Suppressor macrophage treated with lipopolysaccharide for 1 hour (primary cell): ENCODE results near the gene GTF2I.
"Not testable (repeated sequence)": the region's sequence is repeated elsewhere in the genome, so short reads cannot be mapped to it uniquely, and the experiment has no call there.

ENCODE experiments used
- DNase-seq, 3 donors: peaks; one replicate each; pipeline ENCODE4 v3.0.0-alpha.2; 2020 to 2022

GTF2I gene

DNA sequence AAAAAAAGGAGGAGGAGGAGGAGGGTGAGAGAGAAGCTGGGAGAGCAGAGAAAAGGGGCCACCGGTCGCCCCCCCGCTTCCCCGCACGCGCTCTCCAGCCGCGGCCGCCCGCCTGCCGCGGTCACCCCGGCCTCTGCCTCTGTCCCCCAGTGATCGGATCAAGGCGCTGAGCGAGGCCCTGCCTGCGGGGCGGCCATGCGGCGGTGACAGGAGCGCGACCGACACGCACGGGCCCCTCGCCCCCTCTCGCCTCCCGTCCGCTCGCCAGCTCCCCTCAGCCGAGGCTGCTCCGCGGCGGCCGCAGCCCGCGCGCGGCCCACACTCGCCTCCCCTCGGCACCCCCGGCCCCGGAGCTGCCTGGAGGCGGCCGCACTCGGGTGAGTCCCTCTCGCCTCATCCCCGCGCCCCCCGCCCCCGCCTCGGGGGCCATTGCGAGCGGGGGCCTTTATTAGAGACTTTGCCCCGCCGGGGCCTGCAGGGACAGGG, at the start of gene GTF2I:
Gene GTF2I, plus strand, starts transcription at position 27 of the 486 bp plus-strand sequence. CDS start 31,411 bp downstream, outside the sequence.
- DNase-seq: peak in 1 of 3 donors; percentile 73

DNA sequence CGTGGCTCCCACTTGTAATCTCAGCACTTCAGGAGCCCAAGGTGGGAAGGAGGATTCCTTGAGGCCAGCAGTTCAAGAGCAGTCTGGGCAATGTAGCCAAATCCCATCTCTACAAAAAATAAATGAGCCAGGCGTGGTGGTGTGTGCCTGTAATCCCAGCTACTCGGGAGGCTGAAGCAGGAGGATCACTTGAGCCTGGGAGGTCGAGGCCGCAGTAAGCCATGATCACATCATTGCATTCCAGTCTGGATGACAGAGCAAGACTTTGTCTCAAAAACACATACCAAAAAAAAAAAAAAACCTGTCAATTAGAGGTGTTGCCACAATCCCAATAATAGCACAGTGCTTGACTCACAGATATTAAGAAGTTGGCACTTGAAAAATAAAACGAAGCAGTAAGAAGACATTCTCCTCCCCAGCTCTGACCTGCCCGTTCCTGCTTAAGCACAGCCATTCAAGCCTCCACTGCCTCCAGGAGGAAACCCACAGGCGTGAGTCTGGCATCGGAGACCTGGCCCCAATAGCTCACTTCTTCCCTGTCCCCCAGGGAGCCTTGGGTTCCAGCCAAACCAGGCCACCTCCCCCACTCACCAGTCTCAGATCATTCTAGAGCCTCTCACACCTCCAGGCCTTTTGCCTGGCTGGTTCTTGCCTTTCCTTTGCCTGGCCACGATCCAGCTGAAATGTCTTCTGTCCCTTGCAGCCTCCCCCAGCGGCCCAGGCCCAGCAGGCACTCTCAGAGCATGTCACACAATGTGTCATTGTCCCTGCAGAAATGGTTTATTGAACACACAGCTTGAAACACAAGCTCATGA, 45.3 kb upstream of the GTF2I start:
- DNase-seq: no peak

DNA sequence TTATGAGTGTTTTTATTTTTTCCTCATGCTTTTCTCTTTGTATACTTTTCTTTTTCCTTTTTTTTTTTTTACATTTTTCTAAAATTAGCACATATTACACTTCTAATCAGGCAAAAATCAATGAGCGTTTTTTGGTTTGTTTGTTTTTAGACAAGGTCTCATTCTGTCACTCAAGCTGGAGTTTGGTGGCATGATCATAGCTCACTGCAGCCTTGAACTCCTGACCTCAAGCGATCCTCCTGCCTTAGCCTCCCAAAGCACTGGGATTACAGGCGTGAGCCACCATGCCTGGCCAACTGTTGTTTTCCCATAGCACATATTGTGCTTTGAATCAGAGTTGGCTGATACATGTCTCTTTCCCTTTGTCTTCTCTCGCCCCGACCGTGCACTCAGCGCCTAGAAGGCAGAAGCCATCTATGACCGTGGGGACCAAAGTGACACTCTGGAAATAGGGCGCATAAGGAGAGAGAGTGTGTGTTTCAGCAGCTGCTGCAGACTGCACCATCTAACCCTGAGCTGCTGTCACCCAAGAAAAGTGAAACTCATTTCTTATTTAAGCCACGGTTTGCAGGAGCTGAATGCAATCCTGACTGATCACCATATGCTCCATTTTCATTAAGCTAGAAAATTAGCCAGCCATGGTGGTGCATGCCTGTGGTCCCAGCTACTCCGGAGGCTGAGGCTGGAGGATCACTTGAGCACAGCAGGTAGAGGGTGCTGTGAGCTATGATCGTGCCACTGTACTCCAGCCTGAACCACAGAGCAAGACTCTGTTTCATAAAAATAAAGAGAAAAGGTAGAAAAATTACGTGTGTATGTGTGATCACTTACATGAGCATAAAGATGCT, 41.4 kb upstream of the GTF2I start:
- no peak for DNase-seq

DNA sequence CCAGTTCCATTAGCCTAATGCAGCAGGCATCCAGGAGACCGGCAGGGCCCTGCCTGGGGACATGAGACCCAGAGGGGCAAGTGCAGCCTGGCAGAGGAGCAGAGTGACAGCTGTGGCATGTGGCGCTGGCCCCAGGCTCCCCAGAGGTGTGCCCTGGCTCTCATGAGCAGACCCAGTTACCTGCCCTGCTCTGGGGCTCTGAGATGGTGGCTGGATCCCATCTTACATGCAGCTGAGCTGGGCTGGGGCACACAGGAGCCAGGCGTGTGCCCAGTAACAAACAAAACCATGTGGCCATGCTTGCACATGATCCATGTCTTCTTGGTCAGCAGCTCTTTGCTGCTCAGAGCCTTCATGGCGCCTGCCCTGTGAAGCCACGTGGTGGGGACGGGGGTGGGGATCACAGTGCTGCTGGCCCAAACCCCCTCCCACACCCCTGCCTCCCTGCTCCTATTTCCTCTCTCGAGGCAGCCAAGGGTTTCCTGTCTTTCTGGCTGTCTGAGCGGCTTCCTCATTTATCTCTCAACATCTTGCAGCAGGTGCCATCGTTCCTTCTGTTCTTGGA, 40.3 kb upstream of the GTF2I start:
- peak; percentile 70 to 87 (median 73) for DNase-seq

DNA sequence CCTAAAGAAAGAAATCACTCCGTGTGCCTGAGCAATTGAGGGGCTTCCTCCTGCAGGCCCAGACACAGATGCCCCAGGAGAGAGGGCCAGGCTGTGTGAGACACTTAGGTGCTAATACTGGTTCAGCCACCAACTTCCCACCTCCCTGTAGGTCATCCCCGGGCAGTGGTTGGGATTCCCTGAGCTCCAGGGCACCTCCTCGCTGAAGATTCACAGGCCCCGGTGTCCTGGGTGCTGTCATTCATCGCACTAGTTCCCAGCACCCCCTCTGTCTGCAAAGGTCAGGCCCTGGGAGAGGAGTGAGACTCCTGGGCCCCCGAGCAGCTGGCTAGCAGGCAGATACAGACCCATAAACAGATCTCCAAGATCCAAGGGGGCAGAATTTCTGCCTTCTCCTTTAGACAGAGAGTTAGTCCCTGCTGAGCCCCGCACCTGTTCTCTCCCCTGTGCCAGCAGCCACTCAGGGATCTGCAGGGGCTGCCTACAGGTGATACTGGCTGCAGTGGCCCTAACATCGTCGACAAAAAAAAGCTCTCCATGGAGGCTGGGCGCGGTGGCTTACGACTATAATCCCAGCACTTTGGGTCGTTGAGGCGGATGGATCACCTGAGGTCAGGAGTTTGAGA, 38.2 kb upstream of the GTF2I start:
- DNase-seq: no peak

DNA sequence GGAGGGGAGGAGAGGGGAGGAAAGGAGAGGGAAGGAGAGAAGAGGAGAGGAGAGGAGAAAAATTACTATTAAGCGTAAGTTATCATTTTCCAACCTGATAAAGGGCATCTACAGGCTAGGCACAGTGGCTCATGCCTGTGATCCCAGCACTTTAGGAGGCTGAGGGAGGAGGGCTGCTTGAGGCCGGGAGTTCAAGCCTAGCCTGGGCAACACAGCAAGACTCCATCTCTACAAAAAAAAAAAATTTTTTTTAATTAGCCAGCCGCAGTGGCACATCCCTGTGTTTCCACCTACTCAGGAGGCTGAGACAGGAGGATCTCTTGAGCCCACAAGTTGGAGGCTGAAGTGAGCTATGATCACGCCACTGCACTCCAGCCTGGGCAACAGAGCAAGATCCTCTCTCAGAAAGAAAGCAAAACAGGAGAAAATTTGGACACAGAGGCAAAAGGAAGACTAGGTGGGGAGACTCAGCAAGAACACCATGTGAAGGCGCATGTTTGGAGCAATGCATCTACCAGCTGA, 35.2 kb upstream of the GTF2I start:
- no peak for DNase-seq

DNA sequence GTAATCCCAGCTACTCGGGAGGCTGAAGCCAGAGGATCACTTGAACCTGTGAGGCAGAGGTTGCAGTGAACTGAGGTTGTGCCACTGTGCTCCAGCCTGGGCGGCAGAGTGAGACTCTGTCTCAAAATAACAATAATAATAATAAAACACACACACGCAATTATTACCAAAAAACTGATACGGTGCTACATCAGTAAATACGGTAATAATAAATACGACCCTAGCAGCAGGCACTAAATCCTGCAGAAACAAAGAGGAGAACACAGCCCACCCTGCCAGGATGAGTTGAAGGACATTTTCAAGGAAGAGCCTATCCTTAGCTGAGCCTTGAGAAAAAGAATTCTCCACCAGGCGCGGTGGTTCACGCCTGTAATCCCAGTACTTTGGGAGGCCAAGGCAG, 34.4 kb upstream of the GTF2I start:
- DNase-seq: no peak

DNA sequence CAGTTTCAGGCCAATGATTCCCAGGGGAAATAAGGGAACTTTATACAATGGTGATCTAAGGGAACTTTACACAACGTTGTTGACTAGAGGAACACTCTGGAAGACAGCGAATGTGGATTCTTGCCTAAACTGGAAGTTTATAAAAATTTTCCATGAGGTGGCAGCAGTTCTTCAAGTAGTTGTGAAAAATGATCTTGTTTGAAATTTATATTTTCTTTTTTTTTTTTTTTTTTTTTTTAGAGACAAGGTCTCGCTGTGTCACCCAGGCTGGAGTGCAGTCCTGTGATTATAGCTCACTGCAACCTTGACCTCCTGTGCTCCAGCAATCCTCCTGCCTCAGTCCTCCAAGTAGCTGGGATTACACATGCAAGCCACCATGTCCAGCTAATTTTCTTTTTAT, 32.1 kb upstream of the GTF2I start:
- DNase-seq: peak; percentile 74 to 92 (median 88)

DNA sequence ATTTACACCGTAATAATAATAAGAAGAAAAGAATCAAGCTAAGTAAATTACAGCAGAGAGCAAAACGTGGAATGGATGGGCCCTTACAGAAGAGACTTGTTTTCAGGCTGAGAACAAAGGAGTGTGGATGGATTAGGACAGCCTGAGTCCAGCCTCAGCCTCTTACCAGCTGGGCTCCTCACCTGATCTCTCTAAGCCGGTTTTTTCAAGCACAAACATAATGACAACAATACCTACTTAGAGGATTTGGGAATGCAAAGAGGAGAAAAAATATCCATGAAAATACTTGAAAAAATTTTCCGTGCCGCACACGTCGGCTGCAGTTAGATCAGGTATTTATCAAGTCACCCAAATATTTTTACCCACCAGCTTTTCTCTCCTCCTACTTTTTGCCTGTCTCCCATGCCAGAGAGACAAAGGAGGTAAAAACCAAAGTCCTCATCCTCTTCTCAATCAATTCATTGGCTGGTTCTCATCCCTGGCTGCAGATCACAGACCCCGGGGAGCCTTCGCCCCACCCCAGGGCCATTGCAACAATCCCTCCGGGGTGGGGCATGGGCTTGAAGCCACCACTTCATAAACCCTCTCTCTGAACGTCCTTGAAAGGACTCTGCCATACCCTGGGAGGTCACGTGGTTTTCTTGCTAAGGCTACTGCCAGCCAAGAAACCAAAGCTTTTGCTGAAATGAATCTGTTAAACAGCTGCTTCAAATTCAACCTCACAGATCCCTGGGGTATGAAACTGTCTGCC, 29.7 kb upstream of the GTF2I start:
- DNase-seq: no peak

DNA sequence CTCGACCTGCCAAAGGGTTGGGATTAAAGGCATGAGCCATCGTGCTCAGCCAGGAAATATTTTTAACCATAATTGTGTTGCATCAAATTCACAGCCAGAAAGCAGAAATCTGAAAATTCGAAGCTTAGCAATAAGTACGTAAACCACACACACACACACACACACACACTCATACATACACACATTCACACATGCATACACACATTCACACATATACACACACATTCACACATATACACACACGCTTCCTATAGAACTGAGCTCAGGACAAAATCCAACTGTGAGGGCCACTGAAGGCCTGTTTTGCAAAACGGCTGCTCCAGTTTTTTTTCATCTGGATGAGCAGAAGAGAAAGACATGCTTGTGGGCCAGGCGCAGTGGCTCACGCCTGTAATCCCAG, 25.0 kb upstream of the GTF2I start:
- peak in 1 of 3 donors; percentile 7 for DNase-seq

DNA sequence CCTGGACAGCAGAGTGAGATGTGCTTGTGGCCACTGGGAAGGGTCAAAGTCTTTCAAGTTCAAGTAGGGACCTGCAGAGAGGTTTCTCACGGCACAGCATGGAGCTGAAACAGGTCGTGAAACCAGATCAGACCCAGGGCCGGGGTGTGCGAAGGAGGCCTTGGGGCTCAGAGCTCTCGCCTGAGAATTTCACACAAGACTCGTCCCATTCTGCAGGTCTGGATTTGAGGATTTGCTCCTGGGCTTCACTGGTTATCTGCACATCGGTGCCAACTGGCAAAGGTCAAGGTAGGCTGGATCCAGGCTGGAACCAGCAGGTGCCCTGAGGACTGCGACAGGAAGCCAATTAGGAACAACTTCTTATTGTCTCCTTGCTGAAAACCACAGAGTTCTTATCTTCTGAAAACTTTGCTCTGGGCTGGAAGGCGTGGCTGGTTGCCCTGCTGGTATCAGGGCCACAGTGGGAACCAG, 24.0 kb upstream of the GTF2I start:
- peak in 1 of 3 donors; percentile 1 for DNase-seq

DNA sequence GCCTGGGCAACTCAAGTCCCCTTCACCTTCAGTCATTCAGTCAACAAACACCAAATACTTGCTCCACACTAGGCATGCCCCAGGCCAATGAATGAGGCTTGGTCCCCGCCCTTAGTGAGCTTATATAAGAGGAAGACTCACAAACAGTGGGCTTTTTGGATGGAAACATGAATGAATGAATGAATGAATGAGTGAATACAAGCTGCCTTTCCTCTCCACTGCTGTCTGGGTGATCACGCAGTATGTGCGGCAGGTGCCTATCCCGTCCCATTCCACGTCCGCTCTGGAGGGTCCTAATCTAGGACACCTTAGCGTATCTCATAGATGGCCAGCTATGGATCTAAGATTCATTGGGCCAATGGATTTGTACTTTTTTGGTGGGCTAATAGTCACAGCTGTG, 19.8 kb upstream of the GTF2I start:
- no peak for DNase-seq

DNA sequence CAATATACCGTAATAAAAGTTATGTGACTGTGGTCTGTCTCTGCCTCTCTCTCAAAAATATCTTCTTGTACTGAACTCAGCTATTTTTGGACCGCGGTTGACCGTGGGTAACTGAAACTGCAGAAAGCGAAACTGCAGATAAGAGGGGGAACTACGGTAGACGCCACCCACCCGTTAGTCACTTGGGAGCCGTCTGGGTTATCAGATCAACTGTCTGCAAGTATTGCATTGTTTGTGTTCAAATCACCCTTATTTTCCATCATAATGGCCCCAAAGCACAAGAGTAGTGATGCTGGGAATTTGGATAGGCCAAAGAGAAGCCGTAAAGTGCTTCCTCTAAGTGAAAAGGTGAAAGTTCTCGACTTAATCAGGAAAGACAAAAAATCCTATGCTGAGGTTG, 7.5 kb upstream of the GTF2I start:
- DNase-seq: peak; percentile 88 to 91 (median 90)

DNA sequence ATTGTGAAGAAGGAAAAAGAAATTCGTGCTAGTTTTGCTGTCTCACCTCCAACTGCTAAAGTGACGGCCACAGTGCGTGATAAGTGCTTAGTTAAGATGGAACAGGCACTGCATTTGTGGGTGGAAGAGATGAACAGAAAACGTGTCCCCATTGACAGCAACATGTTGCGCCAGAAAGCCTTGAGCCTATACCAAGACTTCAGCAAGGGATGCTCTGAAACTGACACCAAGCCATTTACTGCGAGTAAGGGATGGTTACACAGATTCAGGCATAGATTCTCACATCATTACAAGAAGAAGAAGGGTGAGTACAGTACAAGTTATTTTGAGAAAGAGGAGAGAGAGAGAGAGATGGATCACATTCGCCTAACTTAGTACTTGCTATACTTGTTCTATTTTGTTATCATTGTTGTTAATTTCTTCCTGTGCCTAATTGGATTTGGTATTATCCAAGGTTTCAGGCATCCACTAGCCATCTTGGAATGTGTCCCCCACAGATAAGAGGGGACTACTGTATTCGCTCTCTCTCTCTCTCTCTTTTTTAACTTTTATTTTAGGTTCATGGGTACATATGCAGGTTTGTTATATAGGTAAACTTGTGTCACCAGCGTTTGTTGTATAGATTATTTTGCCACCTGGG, 6.9 kb upstream of the GTF2I start:
- DNase-seq: peak in 1 of 3 donors; percentile 3

DNA sequence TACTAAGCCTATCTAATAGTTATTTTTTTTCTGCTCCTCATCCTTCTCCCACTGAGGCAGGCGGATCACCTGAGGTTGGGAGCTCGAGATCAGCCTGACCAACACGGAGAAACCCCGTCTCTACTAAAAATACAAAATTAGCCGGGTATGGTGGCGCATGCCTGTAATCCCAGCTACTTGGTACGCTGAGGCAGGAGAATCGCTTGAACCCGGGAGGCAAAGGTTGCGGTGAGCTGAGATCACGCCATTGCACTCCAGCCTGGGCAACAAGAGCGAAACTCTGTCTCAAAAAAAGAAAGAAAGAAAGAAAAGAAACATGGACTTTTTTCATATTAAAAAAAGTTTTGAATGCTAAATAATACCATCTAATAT, 6.4 kb upstream of the GTF2I start:
- not testable (repeated sequence) for DNase-seq

DNA sequence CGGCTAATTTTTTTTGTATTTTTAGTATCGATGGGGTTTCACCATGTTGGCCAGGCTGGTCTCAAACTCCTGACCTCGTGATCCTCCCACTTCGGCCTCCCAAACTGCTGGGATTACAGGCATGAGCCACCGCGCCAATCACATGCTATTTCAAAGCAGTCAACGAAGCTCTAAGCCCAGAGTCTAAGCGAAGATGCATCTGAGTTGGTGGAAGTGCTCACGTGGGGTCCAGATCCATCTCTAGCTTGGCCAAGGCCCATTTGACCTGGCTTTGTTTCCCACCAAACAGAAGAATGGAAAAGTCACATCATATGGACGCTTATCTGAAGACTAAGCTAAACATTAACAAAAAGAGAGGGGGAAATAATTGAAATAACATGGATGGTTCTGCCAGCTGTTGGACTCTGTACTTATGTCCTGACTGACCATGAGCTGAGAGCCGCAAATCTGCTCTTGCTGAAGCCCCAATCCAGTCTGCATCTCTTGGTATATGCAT, 3.8 kb upstream of the GTF2I start:
- peak in 1 of 3 donors; percentile 16 for DNase-seq

DNA sequence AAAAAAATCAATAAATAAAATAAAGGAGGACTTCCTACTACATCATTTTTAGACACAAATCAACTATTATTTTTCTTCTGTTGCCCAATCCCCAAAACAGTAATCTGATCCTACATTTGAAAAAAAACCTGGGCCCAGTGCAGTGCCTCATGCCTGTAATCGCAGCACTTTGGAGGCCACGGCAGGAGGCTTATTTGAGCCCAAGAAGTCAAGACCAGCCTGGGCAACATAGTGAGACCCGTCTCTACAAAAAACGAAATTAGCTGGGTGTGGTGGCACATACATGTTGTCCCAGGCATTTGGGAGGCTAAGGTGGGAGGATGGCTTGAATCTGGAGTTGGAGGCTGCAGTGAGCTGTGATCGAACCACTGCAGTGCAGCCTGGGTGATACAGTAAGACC, 2.7 kb upstream of the GTF2I start:
- DNase-seq: peak in 1 of 3 donors; percentile 11

DNA sequence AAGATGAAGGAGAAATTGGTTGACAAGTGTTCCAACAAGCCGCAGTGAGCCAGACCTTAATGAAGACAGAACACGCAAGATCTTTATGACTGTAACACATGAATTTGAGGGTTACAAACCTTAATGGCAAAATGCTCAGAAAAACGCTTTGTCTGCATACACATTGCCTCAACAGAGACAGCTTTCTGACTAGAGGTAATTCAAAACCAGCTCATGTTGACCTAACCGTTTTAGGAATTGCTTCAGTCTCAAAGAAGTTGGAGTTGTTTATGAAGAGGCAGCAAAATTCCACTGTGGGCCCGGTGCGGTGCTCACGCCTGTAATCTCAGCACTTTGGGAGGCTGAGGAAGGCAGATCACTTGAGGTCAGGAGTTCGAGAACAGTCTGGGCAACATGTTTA, 2.2 kb upstream of the GTF2I start:
- DNase-seq: no peak

DNA sequence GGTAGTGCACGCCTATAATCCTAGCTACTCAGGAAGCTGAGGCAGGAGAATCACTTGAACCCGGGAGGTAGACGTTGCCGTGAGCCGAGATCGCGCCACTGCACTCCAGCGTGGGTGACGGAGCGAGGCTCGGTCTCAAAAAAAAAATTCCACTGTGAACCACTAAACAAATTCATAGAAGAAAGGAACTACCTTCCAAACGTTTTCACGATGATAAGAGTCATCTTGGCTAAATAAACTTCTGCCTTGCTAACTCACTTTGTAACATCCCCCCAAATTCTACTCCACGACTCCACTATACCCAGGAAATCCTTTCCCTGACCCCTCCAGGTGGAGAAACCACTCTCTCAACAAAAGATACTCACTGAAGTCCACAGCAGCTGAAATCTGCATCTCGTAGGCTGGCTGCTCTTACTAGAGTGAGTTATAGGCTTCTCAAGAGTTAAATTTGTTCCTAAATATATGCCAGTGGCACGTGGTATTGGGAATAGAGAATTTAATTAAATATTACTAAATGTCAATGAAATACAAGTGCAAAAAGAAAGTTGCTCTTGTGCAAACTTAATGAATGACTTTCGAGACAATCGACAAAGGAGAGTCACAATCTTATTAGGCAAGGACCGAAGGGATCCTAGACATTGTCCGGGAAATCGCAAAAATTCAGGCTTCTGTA, 1.6 kb upstream of the GTF2I start:
- DNase-seq: peak in 2 of 3 donors; percentile 34 to 51

DNA sequence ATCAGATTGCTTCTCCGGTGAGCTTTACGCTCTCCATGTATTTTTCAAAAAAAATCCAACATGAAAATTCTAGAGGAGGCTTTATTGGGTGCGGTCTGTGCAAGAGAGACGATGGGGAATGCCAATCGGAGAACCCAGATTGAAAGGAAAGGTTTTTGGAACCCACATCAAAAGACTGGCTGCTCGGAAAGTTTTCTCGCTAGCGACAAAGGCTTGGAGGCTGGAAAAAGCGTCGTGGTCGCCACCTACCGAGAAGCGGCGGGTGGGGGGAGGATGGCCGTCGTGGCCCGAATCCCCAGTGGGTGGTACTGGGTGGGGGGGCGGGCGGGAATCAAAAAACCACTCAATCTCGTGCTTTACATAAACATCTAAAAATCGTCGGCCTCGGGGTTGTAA, 1.1 kb upstream of the GTF2I start:
- DNase-seq: peak in 1 of 3 donors; percentile 49
